HEK293T (cell line): ENCODE results near the gene EIF5A.

Experiments
- CTCF ChIA-PET: fragments of 350-600 bp; formaldehyde crosslinking; extraction: SDS; loops from one replicate; lab custom pipeline; 2021; ENCODE audit warnings: antibody characterized with exemption, inconsistent platforms; lab: Yijun Ruan, JAX
- POLR2A ChIA-PET: fragments of 350-600 bp; formaldehyde crosslinking; extraction: SDS; loops from one replicate; lab custom pipeline; 2020; ENCODE audit warnings: antibody characterized with exemption, inconsistent platforms; lab: Yijun Ruan, JAX
- DNase-seq: peaks from one replicate; pipeline ENCODE4 v3.0.0; 2012; ENCODE audit warnings: mixed read lengths; ENCODE audit errors: extremely low spot score
- ARNT ChIP-seq: fragments of 450-650 bp; IDR thresholded peaks from 2 replicates; pipeline ENCODE4 v1.6.1; 2017; ENCODE audit warnings: mild to moderate bottlenecking
- BHLHE40 ChIP-seq: fragments of 450-650 bp; IDR thresholded peaks from 2 replicates; pipeline ENCODE4 v1.6.1; 2016; ENCODE audit warnings: mild to moderate bottlenecking, moderate library complexity, borderline replicate concordance
- CTBP1 ChIP-seq: fragments of 450-650 bp; IDR thresholded peaks from 2 replicates; pipeline ENCODE4 v1.6.1; 2016; ENCODE audit warnings: borderline replicate concordance
- ELF4 ChIP-seq: fragments of 450-650 bp; IDR thresholded peaks from 2 replicates; pipeline ENCODE4 v1.6.1; 2017; ENCODE audit warnings: antibody characterized with exemption
- FOXA1 ChIP-seq: fragments of 450-650 bp; IDR thresholded peaks from 2 replicates; pipeline ENCODE4 v1.6.1; 2016; ENCODE audit warnings: mild to moderate bottlenecking
- FOXK2 ChIP-seq: fragments of 450-650 bp; IDR thresholded peaks from 2 replicates; pipeline ENCODE4 v1.6.1; 2016; ENCODE audit warnings: mild to moderate bottlenecking
- FOXM1 ChIP-seq: fragments of 450-650 bp; IDR thresholded peaks from 2 replicates; pipeline ENCODE4 v1.6.1; 2017; ENCODE audit warnings: mild to moderate bottlenecking, borderline replicate concordance
- HDGF ChIP-seq: fragments of 450-650 bp; IDR thresholded peaks from 2 replicates; pipeline ENCODE4 v1.6.1; 2017; ENCODE audit warnings: antibody characterized with exemption, borderline replicate concordance
- L3MBTL2 ChIP-seq: fragments of 450-650 bp; conservative IDR thresholded peaks from 2 replicates; pipeline ENCODE4 v1.6.1; 2016; ENCODE audit warnings: mild to moderate bottlenecking
- LEF1 ChIP-seq: fragments of 450-650 bp; IDR thresholded peaks from 2 replicates; pipeline ENCODE4 v1.6.1; 2017; ENCODE audit warnings: mild to moderate bottlenecking, borderline replicate concordance
- NFRKB ChIP-seq: fragments of 450-650 bp; IDR thresholded peaks from 2 replicates; pipeline ENCODE4 v1.6.1; 2016; ENCODE audit warnings: mild to moderate bottlenecking, moderate library complexity
- PKNOX1 ChIP-seq: fragments of 450-650 bp; IDR thresholded peaks from 2 replicates; pipeline ENCODE4 v1.6.1; 2016
- SP1 ChIP-seq: fragments of 450-650 bp; IDR thresholded peaks from 2 replicates; pipeline ENCODE4 v1.6.1; 2017
- SUZ12 ChIP-seq: fragments of 450-650 bp; IDR thresholded peaks from 2 replicates; pipeline ENCODE4 v1.6.1; 2016; ENCODE audit warnings: mild to moderate bottlenecking
- TARDBP ChIP-seq: fragments of 450-650 bp; IDR thresholded peaks from 2 replicates; pipeline ENCODE4 v1.6.1; 2016
- ZNF384 ChIP-seq: fragments of 450-650 bp; IDR thresholded peaks from 2 replicates; pipeline ENCODE4 v1.6.1; 2016

The EIF5A gene

DNA sequence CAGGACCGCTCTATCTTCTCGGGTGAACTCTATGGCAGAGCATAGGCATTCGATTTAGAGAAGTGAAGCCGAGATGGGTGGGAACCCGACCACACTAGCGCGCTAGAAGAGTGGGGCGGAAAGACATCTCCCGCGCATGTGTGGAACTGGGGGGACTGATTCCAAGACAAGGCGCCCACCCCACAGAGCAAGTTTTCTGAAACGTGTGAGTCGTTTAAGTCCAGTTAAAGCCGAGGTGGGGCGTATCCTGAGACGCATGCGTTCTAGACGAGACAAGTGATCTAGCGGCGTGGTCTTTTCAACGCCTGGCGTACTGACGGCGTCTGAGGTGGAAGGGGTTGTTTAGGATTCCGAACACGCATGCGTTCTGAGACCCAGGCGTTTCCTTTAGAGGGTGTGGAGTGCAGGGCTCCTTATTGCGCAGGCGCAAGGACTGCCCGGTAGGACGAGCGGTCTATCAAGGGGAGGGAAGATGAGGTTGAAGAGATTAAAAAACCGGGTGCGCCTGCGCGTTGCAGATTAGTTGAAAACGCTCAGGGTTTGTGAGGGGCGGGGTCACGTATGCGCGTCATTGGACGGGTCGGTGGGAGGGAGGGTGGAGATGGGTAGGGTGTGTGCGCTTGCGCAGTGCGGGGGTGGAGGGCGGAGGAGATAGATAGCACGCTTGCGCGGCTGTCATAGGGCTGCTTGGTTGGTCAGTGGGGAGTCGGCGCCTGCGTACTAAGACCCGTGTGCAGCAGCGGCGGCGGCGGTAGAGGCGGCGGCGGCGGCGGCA lies at the start of gene EIF5A:
EIF5A (plus strand) TSS at position 718 of the 775 bp plus-strand sequence. CDS start 2,008 bp downstream, outside the sequence.
- TF ChIP-seq TARDBP (no peak), SP1 (no peak), PKNOX1 (peak; percentile 86)
- POLR2A ChIA-PET: no interaction called here
- CTCF ChIA-PET: no interaction called here
- peak; percentile 97 for DNase-seq

- CTCF ChIA-PET: no interaction called here
- POLR2A ChIA-PET: no interaction called here
- no peak for DNase-seq
- TF ChIP-seq ARNT (no peak), BHLHE40 (no peak), NFRKB (no peak), FOXK2 (no peak), L3MBTL2 (no peak), SUZ12 (no peak), ZNF384 (no peak), ELF4 (no peak), TARDBP (no peak), CTBP1 (no peak)
Observed at GRCh38 chr17:7258731-7259554, 48.5 kb upstream of the EIF5A start.

GRCh38 chr17:7259555-7259889 lies 47.9 kb upstream of the EIF5A start:
- TF ChIP-seq L3MBTL2: no peak
- TF ChIP-seq FOXA1: no peak
- TF ChIP-seq SP1: no peak
- TF ChIP-seq ELF4: no peak
- TF ChIP-seq CTBP1: no peak
- no peak for TF ChIP-seq FOXM1
- TF ChIP-seq NFRKB: no peak
- no peak for TF ChIP-seq PKNOX1
- no peak for TF ChIP-seq HDGF
- no peak for TF ChIP-seq ZNF384
- no peak for TF ChIP-seq TARDBP
- no peak for TF ChIP-seq BHLHE40
- TF ChIP-seq FOXK2: no peak
- no peak for TF ChIP-seq SUZ12
- TF ChIP-seq ARNT: no peak
- no peak for TF ChIP-seq LEF1
- DNase-seq: no peak
- ChIA-PET POLR2A (no interaction called here), CTCF (no interaction called here)

DNA sequence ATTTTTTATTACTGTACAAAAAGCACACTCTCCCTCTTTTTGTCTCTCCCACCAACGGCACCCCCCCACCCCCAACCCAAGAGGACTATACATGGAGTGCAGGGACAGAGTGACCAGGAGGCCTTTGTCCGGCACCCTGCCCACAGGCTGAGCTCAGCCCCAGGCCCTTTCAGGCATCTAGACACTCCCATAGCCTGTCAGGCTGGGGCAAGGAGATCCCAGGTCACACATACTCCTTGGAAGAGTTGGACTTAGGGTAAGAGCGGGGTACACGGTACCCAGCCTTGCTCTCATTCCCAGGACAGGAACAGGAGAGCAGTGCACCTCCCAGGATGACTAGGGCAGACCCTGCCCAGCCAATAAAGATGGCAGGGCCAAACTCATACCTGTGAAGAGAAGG lies 47.3 kb upstream of the EIF5A start:
- CTCF ChIA-PET: no interaction called here
- POLR2A ChIA-PET: no interaction called here
- no peak for TF ChIP-seq ZNF384
- no peak for TF ChIP-seq SP1
- TF ChIP-seq FOXA1: no peak
- no peak for TF ChIP-seq NFRKB
- TF ChIP-seq ARNT: no peak
- TF ChIP-seq ELF4: no peak
- no peak for TF ChIP-seq L3MBTL2
- no peak for TF ChIP-seq CTBP1
- TF ChIP-seq BHLHE40: no peak
- no peak for TF ChIP-seq FOXM1
- no peak for TF ChIP-seq HDGF
- TF ChIP-seq SUZ12: no peak
- no peak for DNase-seq

GRCh38 chr17:7260651-7261378 lies 46.6 kb upstream of the EIF5A start:
- ChIA-PET CTCF (no interaction called here), POLR2A (interaction anchor here (1.2 kb wide), 1 partner anchor 40 kb away, joined by 3 read pairs; no protein-coding TSS in a partner anchor)
- no peak for DNase-seq
- no peak for TF ChIP-seq TARDBP
- TF ChIP-seq PKNOX1: no peak
- no peak for TF ChIP-seq CTBP1
- TF ChIP-seq LEF1: no peak
- TF ChIP-seq FOXM1: no peak
- TF ChIP-seq SP1: no peak
- no peak for TF ChIP-seq ELF4
- TF ChIP-seq ZNF384: no peak
- TF ChIP-seq FOXA1: no peak
- TF ChIP-seq ARNT: no peak
- no peak for TF ChIP-seq BHLHE40
- TF ChIP-seq FOXK2: no peak
- no peak for TF ChIP-seq NFRKB
- no peak for TF ChIP-seq HDGF
- no peak for TF ChIP-seq L3MBTL2
- no peak for TF ChIP-seq SUZ12
